CD4-positive, CD25-positive, alpha-beta regulatory T cell (primary cell): ENCODE measurements around the gene FNDC5. TPM values are rescaled to one million over a fixed set of nuclear protein-coding genes. Genes with fewer than 3 reads are reported as not detected.

Source experiments
- ATAC-seq, 2 donors: fragments of 150-1000 bp; cut with Tn5 transposase; one replicate each; pipeline ENCODE4 v1.10.0; 2021; ENCODE audit warnings: low read depth in 2 of 2, moderate number of reproducible peaks in 2 of 2, moderate library complexity in 1 of 2
- DNase-seq, 3 donors: peaks; one replicate each; pipeline versions ENCODE4 v3.0.0 to v3.0.0-alpha.2; 2012 to 2022; ENCODE audit warnings: mixed read lengths in 1 of 3
- H3K27ac ChIP-seq: one replicate; pipeline ENCODE4 v1.7.0; 2013; ENCODE audit warnings: mild to moderate bottlenecking, low read length; ENCODE audit not compliant: insufficient read depth, poor library complexity, severe bottlenecking
- H3K27me3 ChIP-seq: one replicate; pipeline ENCODE4 v1.7.0; 2013; ENCODE audit warnings: low read length; ENCODE audit not compliant: control insufficient read depth, insufficient read depth
- H3K36me3 ChIP-seq: one replicate; pipeline ENCODE4 v1.7.0; 2013; ENCODE audit warnings: mild to moderate bottlenecking, low read length, moderate library complexity; ENCODE audit not compliant: control insufficient read depth, insufficient read depth
- H3K4me1 ChIP-seq: 2 replicates; pipeline ENCODE4 v1.7.0; 2013; ENCODE audit warnings: mild to moderate bottlenecking, low read length; ENCODE audit not compliant: insufficient read depth, control insufficient read depth, poor library complexity, severe bottlenecking
- H3K4me3 ChIP-seq: one replicate; pipeline ENCODE4 v1.7.0; 2013; ENCODE audit warnings: low read depth, mild to moderate bottlenecking, low read length, moderate library complexity
- H3K9me3 ChIP-seq, 2 experiments: 1 replicate in 1 of 2; 2 replicates in 1 of 2; pipeline ENCODE4 v1.7.0; 2013; ENCODE audit warnings: low read length in 2 of 2, mild to moderate bottlenecking in 1 of 2, moderate library complexity in 1 of 2; ENCODE audit not compliant: control insufficient read depth in 2 of 2
- H3K27ac Mint-ChIP-seq, 3 donors: one replicate each; pipeline ENCODE4 v1.8.0; 2020 to 2022; ENCODE audit warnings: mild to moderate bottlenecking in 3 of 3, mixed read lengths in 3 of 3, moderate library complexity in 2 of 3
- H3K27me3 Mint-ChIP-seq: one replicate; pipeline ENCODE4 v1.8.0; 2022; ENCODE audit warnings: mild to moderate bottlenecking, mixed read lengths
- H3K36me3 Mint-ChIP-seq: one replicate; pipeline ENCODE4 v1.8.0; 2020; ENCODE audit warnings: mixed read lengths
- H3K4me1 Mint-ChIP-seq, 4 donors: one replicate each; pipeline ENCODE4 v1.8.0; 2020 to 2022; ENCODE audit warnings: mixed read lengths in 4 of 4, mild to moderate bottlenecking in 1 of 4
- H3K4me3 Mint-ChIP-seq, 4 donors: one replicate each; pipeline ENCODE4 v1.8.0; 2020 to 2022; ENCODE audit warnings: mild to moderate bottlenecking in 4 of 4, mixed read lengths in 4 of 4, moderate library complexity in 3 of 4
- H3K9me3 Mint-ChIP-seq, 7 donors: one replicate each; pipeline ENCODE4 v1.8.0; 2020 to 2022; ENCODE audit warnings: mixed read lengths in 7 of 7, mild to moderate bottlenecking in 3 of 7, moderate library complexity in 2 of 7
- polyA plus RNA-seq, 4 donors: library from polyadenylated mRNA; unstranded; fragments of 300-500 nt; fragmentation: Illumina TruSeq; gene quantifications; one replicate each; pipeline ENCODE4 v1.2.3, GENCODE V29; 2021
- total RNA-seq: library from RNA; stranded (reverse); gene quantifications from one replicate; pipeline ENCODE4 v1.2.3, GENCODE V29; 2022

FNDC5 gene
- total and polyA plus RNA-seq, 5 donors from 2014 or later = not detected

- peaks cover 86% of the 10 kb centered on the region for H3K27me3 Mint-ChIP-seq
- peaks cover 0 to 12% (median 5%) of the 10 kb centered on the region in 4 donors for H3K4me1 Mint-ChIP-seq
- no peak overlapping the region for H3K4me3 ChIP-seq
- peak overlapping the region in 3 of 4 donors; percentile 36 to 72 (median 68) for H3K4me3 Mint-ChIP-seq
- H3K27ac Mint-ChIP-seq = no peak overlapping the region
- ATAC-seq (no peak), DNase-seq (no peak)
- no peaks in the 10 kb centered on the region for H3K36me3 ChIP-seq
- no peaks in the 10 kb centered on the region for H3K9me3 Mint-ChIP-seq
- peaks cover 10% of the 10 kb centered on the region for H3K4me1 ChIP-seq
- no peaks in the 10 kb centered on the region for H3K36me3 Mint-ChIP-seq
- H3K9me3 ChIP-seq = no peaks in the 10 kb centered on the region
- H3K27ac ChIP-seq = no peak overlapping the region
- H3K27me3 ChIP-seq = peaks cover 11% of the 10 kb centered on the region
Observed at GRCh38 chr1:32900371-32900955, 29.8 kb upstream of the FNDC5 start.

- peaks cover 0 to 12% (median 5%) of the 10 kb centered on the region in 4 donors for H3K4me1 Mint-ChIP-seq
- H3K4me3 ChIP-seq = no peak overlapping the region
- H3K9me3 Mint-ChIP-seq = no peaks in the 10 kb centered on the region
- no peaks in the 10 kb centered on the region for H3K36me3 ChIP-seq
- H3K27ac Mint-ChIP-seq = no peak overlapping the region
- peaks cover 11% of the 10 kb centered on the region for H3K27me3 ChIP-seq
- no peaks in the 10 kb centered on the region for H3K9me3 ChIP-seq
- H3K27me3 Mint-ChIP-seq = peaks cover 85% of the 10 kb centered on the region
- no peak overlapping the region for H3K27ac ChIP-seq
- no peak for DNase-seq
- H3K36me3 Mint-ChIP-seq = no peaks in the 10 kb centered on the region
- no peak for ATAC-seq
- peaks cover 10% of the 10 kb centered on the region for H3K4me1 ChIP-seq
- H3K4me3 Mint-ChIP-seq = peak overlapping the region in 1 of 4 donors; percentile 72
Observed at GRCh38 chr1:32899586-32900296, 29.0 kb upstream of the FNDC5 start.

- DNase-seq = no peak
- ATAC-seq = no peak
- peaks cover 80% of the 10 kb centered on the region for H3K27me3 Mint-ChIP-seq
- peaks cover 11% of the 10 kb centered on the region for H3K4me1 ChIP-seq
- H3K36me3 Mint-ChIP-seq = no peaks in the 10 kb centered on the region
- H3K4me3 Mint-ChIP-seq = peak overlapping the region in 1 of 4 donors; percentile 61
- no peaks in the 10 kb centered on the region for H3K36me3 ChIP-seq
- peaks cover 0 to 12% (median 5%) of the 10 kb centered on the region in 4 donors for H3K4me1 Mint-ChIP-seq
- H3K27ac Mint-ChIP-seq = no peak overlapping the region
- no peak overlapping the region for H3K27ac ChIP-seq
- peaks cover 11% of the 10 kb centered on the region for H3K27me3 ChIP-seq
- H3K9me3 ChIP-seq = no peaks in the 10 kb centered on the region
- H3K4me3 ChIP-seq = no peak overlapping the region
- no peaks in the 10 kb centered on the region for H3K9me3 Mint-ChIP-seq
Observed at GRCh38 chr1:32898958-32899357, 28.2 kb upstream of the FNDC5 start.

- H3K9me3 Mint-ChIP-seq = no peaks in the 10 kb centered on the region
- DNase-seq = no peak
- Histone ChIP-seq H3K27me3 (peaks cover 11% of the 10 kb centered on the region), H3K4me1 (peaks cover 20% of the 10 kb centered on the region), H3K4me3 (no peak overlapping the region), H3K36me3 (no peaks in the 10 kb centered on the region), H3K9me3 (no peaks in the 10 kb centered on the region), H3K27ac (no peak overlapping the region)
- no peak overlapping the region for H3K4me3 Mint-ChIP-seq
- ATAC-seq = no peak
- H3K27me3 Mint-ChIP-seq = peaks cover 78% of the 10 kb centered on the region
- no peaks in the 10 kb centered on the region for H3K36me3 Mint-ChIP-seq
- no peak overlapping the region for H3K27ac Mint-ChIP-seq
- peaks cover 0 to 15% (median 6%) of the 10 kb centered on the region in 4 donors for H3K4me1 Mint-ChIP-seq
Observed at GRCh38 chr1:32898056-32898455, 27.3 kb upstream of the FNDC5 start.

- no peak for ATAC-seq
- H3K36me3 ChIP-seq = no peaks in the 10 kb centered on the region
- peaks cover 75% of the 10 kb centered on the region for H3K27me3 Mint-ChIP-seq
Observed at GRCh38 chr1:32897082-32898049, 26.7 kb upstream of the FNDC5 start.

GRCh38 chr1:32896451-32896850, 25.7 kb upstream of the FNDC5 start:
- Mint-ChIP-seq H3K27me3 (peaks cover 75% of the 10 kb centered on the region), H3K36me3 (no peaks in the 10 kb centered on the region), H3K27ac (no peak overlapping the region), H3K4me3 (peak overlapping the region in 1 of 4 donors; percentile 24), H3K4me1 (peaks cover 0 to 21% (median 10%) of the 10 kb centered on the region in 4 donors), H3K9me3 (peaks cover 0 to 4% (median 0%) of the 10 kb centered on the region in 7 donors)
- H3K9me3 ChIP-seq = no peaks in the 10 kb centered on the region
- no peak overlapping the region for H3K27ac ChIP-seq
- no peak overlapping the region for H3K4me3 ChIP-seq
- DNase-seq = no peak
- peaks cover 13% of the 10 kb centered on the region for H3K27me3 ChIP-seq
- peaks cover 19% of the 10 kb centered on the region for H3K4me1 ChIP-seq
- H3K36me3 ChIP-seq = no peaks in the 10 kb centered on the region
- ATAC-seq = no peak

More at GRCh38 chr1:32897082-32898049, 26.7 kb upstream of the FNDC5 start:
- peaks cover 14% of the 10 kb centered on the region for H3K27me3 ChIP-seq
- Mint-ChIP-seq H3K4me1 (peaks cover 0 to 19% (median 8%) of the 10 kb centered on the region in 4 donors), H3K27ac (no peak overlapping the region), H3K9me3 (peaks cover 0 to 4% (median 0%) of the 10 kb centered on the region in 7 donors), H3K36me3 (no peaks in the 10 kb centered on the region), H3K4me3 (no peak overlapping the region)
- H3K4me1 ChIP-seq = peaks cover 23% of the 10 kb centered on the region
- H3K4me3 ChIP-seq = no peak overlapping the region
- no peak overlapping the region for H3K27ac ChIP-seq
- no peak for DNase-seq
- H3K9me3 ChIP-seq = no peaks in the 10 kb centered on the region

GRCh38 chr1:32895325-32896215, 24.9 kb upstream of the FNDC5 start:
- no peaks in the 10 kb centered on the region for H3K36me3 Mint-ChIP-seq
- no peak overlapping the region for H3K27ac Mint-ChIP-seq
- H3K4me3 Mint-ChIP-seq = peak overlapping the region in 1 of 4 donors; percentile 53
- Histone ChIP-seq H3K4me3 (no peak overlapping the region), H3K27me3 (peaks cover 17% of the 10 kb centered on the region), H3K4me1 (peaks cover 13% of the 10 kb centered on the region), H3K36me3 (no peaks in the 10 kb centered on the region), H3K27ac (no peak overlapping the region), H3K9me3 (no peaks in the 10 kb centered on the region)
- ATAC-seq = no peak
- H3K27me3 Mint-ChIP-seq = peaks cover 78% of the 10 kb centered on the region
- H3K4me1 Mint-ChIP-seq = peaks cover 0 to 21% (median 9%) of the 10 kb centered on the region in 4 donors
- DNase-seq = no peak
- H3K9me3 Mint-ChIP-seq = peaks cover 0 to 4% (median 0%) of the 10 kb centered on the region in 7 donors
